ENCODE results near the gene MAP2K1.
"Not testable (repeated sequence)": the region's sequence is repeated elsewhere in the genome, so short reads cannot be mapped to it uniquely, and the experiment has no call there.

Gene MAP2K1

GRCh38 chr15:66386204-66387123 lies at the start of gene MAP2K1:
Gene MAP2K1 (plus strand): TSS chr15:66386912. CDS start chr15:66387348, 436 bp downstream.
- peak; percentile 96 for DNase-seq (ENCODE audit: low spot score)

GRCh38 chr15:66348530-66348929 lies 38.2 kb upstream of the MAP2K1 start:
- not testable (repeated sequence) for DNase-seq (ENCODE audit: low spot score)

- DNase-seq (ENCODE audit: low spot score) = no peak
These were observed 30.7 kb upstream of the MAP2K1 start for GRCh38 chr15:66356077-66356358.

- DNase-seq (ENCODE audit: low spot score) = peak; percentile 95
These were observed 30.1 kb upstream of the MAP2K1 start, which contains the start of gene TIPIN for GRCh38 chr15:66356359-66357236. Gene TIPIN (minus strand): TSS chr15:66356685. CDS start chr15:66352947, 3,738 bp downstream.

- no peak for DNase-seq (ENCODE audit: low spot score)
These were observed 27.0 kb upstream of the MAP2K1 start for GRCh38 chr15:66359740-66360139.

- not testable (repeated sequence) for DNase-seq (ENCODE audit: low spot score)
These were observed 24.8 kb upstream of the MAP2K1 start for GRCh38 chr15:66361745-66362460.

GRCh38 chr15:66362776-66363175 lies 23.9 kb upstream of the MAP2K1 start:
- DNase-seq (ENCODE audit: low spot score) = no peak

- DNase-seq (ENCODE audit: low spot score) = no peak
These were observed 21.7 kb upstream of the MAP2K1 start for GRCh38 chr15:66364944-66365528.

- no peak for DNase-seq (ENCODE audit: low spot score)
These were observed 16.7 kb upstream of the MAP2K1 start for GRCh38 chr15:66369773-66370651.

GRCh38 chr15:66374179-66374578 lies 12.5 kb upstream of the MAP2K1 start:
- DNase-seq (ENCODE audit: low spot score) = no peak

GRCh38 chr15:66378814-66379430 lies 7.8 kb upstream of the MAP2K1 start:
- DNase-seq (ENCODE audit: low spot score) = no peak

- DNase-seq (ENCODE audit: low spot score) = not testable (repeated sequence)
These were observed 5.3 kb upstream of the MAP2K1 start for GRCh38 chr15:66381376-66381775.

GRCh38 chr15:66387163-66388042 lies 691 bp downstream of the MAP2K1 start:
- DNase-seq (ENCODE audit: low spot score) = peak; percentile 88

GRCh38 chr15:66388043-66388363 lies 1.3 kb downstream of the MAP2K1 start:
- no peak for DNase-seq (ENCODE audit: low spot score)

- no peak for DNase-seq (ENCODE audit: low spot score)
These were observed 1.9 kb downstream of the MAP2K1 start for GRCh38 chr15:66388576-66388975.

GRCh38 chr15:66389098-66389858 lies 2.6 kb downstream of the MAP2K1 start:
- DNase-seq (ENCODE audit: low spot score) = no peak

- DNase-seq (ENCODE audit: low spot score) = no peak
These were observed 3.2 kb downstream of the MAP2K1 start for GRCh38 chr15:66389859-66390381.

GRCh38 chr15:66390678-66391077 lies 4.0 kb downstream of the MAP2K1 start:
- no peak for DNase-seq (ENCODE audit: low spot score)

Measured in RKO (cell line).